GM12873 (cell line): ENCODE results near the gene PRUNE1.

Source experiments
- CTCF ChIP-seq: IDR thresholded peaks from 2 replicates; pipeline ENCODE4 v1.5.1; 2012; ENCODE audit warnings: low read depth, mild to moderate bottlenecking, moderate library complexity, low read length, control low read depth; ENCODE audit not compliant: insufficient read depth; ENCODE audit errors: missing control alignments

Gene PRUNE1

DNA sequence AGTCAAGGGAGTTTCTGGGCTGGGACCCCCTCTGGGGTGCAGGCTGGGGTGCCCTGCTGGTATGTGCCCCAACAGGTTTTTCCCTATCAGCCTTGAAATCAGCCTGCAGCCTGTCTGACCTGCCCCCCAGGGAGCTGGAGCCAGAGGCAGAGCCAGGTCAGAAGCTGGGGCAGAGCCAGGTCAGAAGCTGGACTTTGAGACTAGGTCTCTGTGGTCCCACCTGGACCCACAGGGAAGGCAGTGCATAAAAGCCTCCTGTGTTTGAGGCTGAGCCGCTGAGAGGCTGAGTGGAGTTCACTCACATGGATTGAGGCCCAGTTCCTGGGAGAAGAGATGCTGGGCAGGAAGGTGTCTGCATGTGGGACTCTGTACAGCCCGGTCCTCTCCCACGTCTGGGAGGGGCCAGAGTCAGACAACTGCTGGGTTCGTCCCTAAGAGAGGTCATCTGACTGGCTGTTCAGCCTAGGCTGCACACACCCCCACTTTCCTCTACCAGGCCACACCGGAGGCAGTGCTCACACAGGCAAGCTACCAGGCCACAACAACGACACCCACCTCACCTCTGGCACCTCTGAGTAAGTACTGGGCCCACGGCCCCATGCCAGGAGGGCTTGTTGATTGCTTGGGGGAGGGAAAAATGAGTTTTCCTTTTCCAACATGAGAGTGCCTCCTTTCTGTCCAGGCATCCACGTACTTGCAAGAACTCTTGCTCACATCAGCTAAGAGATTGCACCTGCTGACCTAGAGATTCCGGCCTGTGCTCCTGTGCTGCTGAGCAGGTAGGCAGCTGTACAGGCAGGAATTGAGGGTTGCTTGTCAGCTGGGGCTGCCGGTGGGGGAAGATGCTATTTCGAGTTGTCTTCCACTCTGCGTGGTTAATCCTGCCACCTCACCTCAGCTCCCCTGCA, 26.2 kb upstream of the PRUNE1 start, which contains the start of gene ANXA9:
Gene ANXA9, plus strand, starts transcription at position 488 of the 908 bp plus-strand sequence. CDS start 814 bp downstream, outside the sequence.
- TF ChIP-seq CTCF: no peak

GRCh38 chr1:150985179-150985825, 22.9 kb upstream of the PRUNE1 start:
- TF ChIP-seq CTCF: no peak

- TF ChIP-seq CTCF: no peak
These were observed 20.3 kb upstream of the PRUNE1 start for GRCh38 chr1:150987924-150988323.

DNA sequence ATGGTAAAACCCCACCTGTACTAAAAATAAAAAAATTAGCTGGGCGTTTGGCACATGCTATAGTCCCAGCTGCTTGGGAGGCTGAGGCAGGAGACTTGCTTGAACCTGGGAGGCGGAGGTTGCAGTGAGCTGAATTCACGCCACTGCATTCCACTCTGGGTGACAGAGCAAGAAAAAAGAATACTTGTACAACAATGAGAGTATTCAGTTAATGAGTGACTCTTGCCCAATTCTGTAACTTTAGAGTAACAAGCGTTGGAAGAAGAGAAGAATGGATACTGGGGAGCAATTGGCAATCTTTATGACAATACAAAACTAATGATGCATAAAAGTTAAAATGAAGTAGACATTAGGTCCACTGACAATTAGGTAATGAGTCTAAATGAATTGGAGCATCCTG, 15.6 kb upstream of the PRUNE1 start:
- TF ChIP-seq CTCF: no peak

DNA sequence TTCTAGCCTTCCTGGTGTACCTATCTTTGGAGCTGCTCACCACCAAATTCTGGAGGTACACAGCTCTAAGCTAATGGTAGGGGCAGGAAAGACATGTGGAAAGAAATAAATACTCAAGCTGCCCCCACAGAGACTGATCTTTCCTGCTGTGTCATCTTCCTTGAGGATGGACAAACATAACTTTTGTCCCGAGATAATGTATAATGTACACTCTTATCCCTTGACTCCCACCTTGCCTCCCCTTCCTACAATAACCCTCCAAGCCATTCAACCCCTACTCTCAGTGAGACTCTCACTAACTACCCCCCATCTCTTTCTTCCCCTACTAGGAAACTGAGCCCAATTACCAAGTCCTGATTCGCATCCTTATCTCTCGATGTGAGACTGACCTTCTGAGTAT, 14.0 kb upstream of the PRUNE1 start:
- no peak for TF ChIP-seq CTCF

- TF ChIP-seq CTCF: no peak
These were observed 12.8 kb upstream of the PRUNE1 start for GRCh38 chr1:150995460-150995859.

GRCh38 chr1:150995896-150996295, 12.4 kb upstream of the PRUNE1 start:
- peak; percentile 76 for TF ChIP-seq CTCF
